Measurements from ENCODE around the gene RC3H1.
"Not testable (repeated sequence)": the region's sequence is repeated elsewhere in the genome, so short reads cannot be mapped to it uniquely, and the experiment has no call there.

The RC3H1 gene

GRCh38 chr1:174044418-174045222 lies 22.5 kb upstream of the RC3H1 start:
- no peaks in the 10 kb centered on the region for H3K27me3 Mint-ChIP-seq
- no peaks in the 10 kb centered on the region for H3K4me1 Mint-ChIP-seq
- ATAC-seq (replicated peaks; ENCODE audit: extremely low read depth, poor library complexity, severe bottlenecking) (no peak), DNase-seq (ENCODE audit: low spot score in 2 of 2) (no peak)
- H3K4me3 Mint-ChIP-seq, result no peak overlapping the region
- H3K36me3 Mint-ChIP-seq (ENCODE audit: insufficient read depth), result no peaks in the 10 kb centered on the region
- no peak overlapping the region for H3K27ac Mint-ChIP-seq (ENCODE audit: low read depth)
- no peaks in the 10 kb centered on the region for H3K9me3 Mint-ChIP-seq

- H3K27me3 Mint-ChIP-seq; H3K4me3 Mint-ChIP-seq; H3K36me3 Mint-ChIP-seq (ENCODE audit: insufficient read depth); H3K9me3 Mint-ChIP-seq; H3K27ac Mint-ChIP-seq (ENCODE audit: low read depth); H3K4me1 Mint-ChIP-seq; DNase-seq (ENCODE audit: low spot score in 2 of 2); ATAC-seq (replicated peaks; ENCODE audit: extremely low read depth, poor library complexity, severe bottlenecking): not testable (repeated sequence)
Measured at GRCh38 chr1:174042509-174042908, 20.4 kb upstream of the RC3H1 start.

GRCh38 chr1:174041369-174041768 lies 19.2 kb upstream of the RC3H1 start:
- no peaks in the 10 kb centered on the region for H3K27me3 Mint-ChIP-seq
- H3K9me3 Mint-ChIP-seq, result no peaks in the 10 kb centered on the region
- H3K27ac Mint-ChIP-seq (ENCODE audit: low read depth), result no peak overlapping the region
- H3K4me1 Mint-ChIP-seq, result no peaks in the 10 kb centered on the region
- no peaks in the 10 kb centered on the region for H3K36me3 Mint-ChIP-seq (ENCODE audit: insufficient read depth)
- ATAC-seq (replicated peaks; ENCODE audit: extremely low read depth, poor library complexity, severe bottlenecking) (no peak), DNase-seq (ENCODE audit: low spot score in 2 of 2) (no peak)
- no peak overlapping the region for H3K4me3 Mint-ChIP-seq

GRCh38 chr1:174040387-174040786 lies 18.2 kb upstream of the RC3H1 start:
- H3K36me3 Mint-ChIP-seq (ENCODE audit: insufficient read depth), result no peaks in the 10 kb centered on the region
- H3K9me3 Mint-ChIP-seq, result no peaks in the 10 kb centered on the region
- H3K27me3 Mint-ChIP-seq, result no peaks in the 10 kb centered on the region
- no peaks in the 10 kb centered on the region for H3K4me1 Mint-ChIP-seq
- no peak for DNase-seq (ENCODE audit: low spot score in 2 of 2)
- no peak overlapping the region for H3K4me3 Mint-ChIP-seq
- ATAC-seq (replicated peaks; ENCODE audit: extremely low read depth, poor library complexity, severe bottlenecking), result no peak
- H3K27ac Mint-ChIP-seq (ENCODE audit: low read depth), result no peak overlapping the region

GRCh38 chr1:174039027-174039426 lies 16.9 kb upstream of the RC3H1 start:
- DNase-seq (ENCODE audit: low spot score in 2 of 2) (no peak), ATAC-seq (replicated peaks; ENCODE audit: extremely low read depth, poor library complexity, severe bottlenecking) (no peak)
- Mint-ChIP-seq H3K27me3 (no peaks in the 10 kb centered on the region), H3K9me3 (no peaks in the 10 kb centered on the region), H3K36me3 (ENCODE audit: insufficient read depth) (no peaks in the 10 kb centered on the region), H3K27ac (ENCODE audit: low read depth) (no peak overlapping the region), H3K4me3 (no peak overlapping the region), H3K4me1 (no peaks in the 10 kb centered on the region)

- Mint-ChIP-seq H3K4me1 (no peaks in the 10 kb centered on the region), H3K4me3 (no peak overlapping the region), H3K36me3 (ENCODE audit: insufficient read depth) (no peaks in the 10 kb centered on the region), H3K27ac (ENCODE audit: low read depth) (no peak overlapping the region), H3K9me3 (no peaks in the 10 kb centered on the region), H3K27me3 (no peaks in the 10 kb centered on the region)
- no peak for ATAC-seq (replicated peaks; ENCODE audit: extremely low read depth, poor library complexity, severe bottlenecking)
- DNase-seq (ENCODE audit: low spot score in 2 of 2), result no peak
Measured at GRCh38 chr1:174036798-174037197, 14.6 kb upstream of the RC3H1 start.

GRCh38 chr1:174036204-174036603 lies 14.0 kb upstream of the RC3H1 start:
- ATAC-seq (replicated peaks; ENCODE audit: extremely low read depth, poor library complexity, severe bottlenecking) (no peak), DNase-seq (ENCODE audit: low spot score in 2 of 2) (no peak)
- H3K27me3 Mint-ChIP-seq, result no peaks in the 10 kb centered on the region
- H3K9me3 Mint-ChIP-seq, result no peaks in the 10 kb centered on the region
- no peak overlapping the region for H3K4me3 Mint-ChIP-seq
- H3K36me3 Mint-ChIP-seq (ENCODE audit: insufficient read depth), result no peaks in the 10 kb centered on the region
- no peaks in the 10 kb centered on the region for H3K4me1 Mint-ChIP-seq
- H3K27ac Mint-ChIP-seq (ENCODE audit: low read depth), result no peak overlapping the region

GRCh38 chr1:174032671-174033222 lies 10.6 kb upstream of the RC3H1 start:
- Mint-ChIP-seq H3K36me3 (ENCODE audit: insufficient read depth) (no peaks in the 10 kb centered on the region), H3K9me3 (no peaks in the 10 kb centered on the region)

GRCh38 chr1:174031099-174031498 lies 8.9 kb upstream of the RC3H1 start:
- H3K4me1 Mint-ChIP-seq, result peaks cover 6% of the 10 kb centered on the region
- no peaks in the 10 kb centered on the region for H3K9me3 Mint-ChIP-seq
- H3K27ac Mint-ChIP-seq (ENCODE audit: low read depth), result no peak overlapping the region
- no peak for DNase-seq (ENCODE audit: low spot score in 2 of 2)
- no peak overlapping the region for H3K4me3 Mint-ChIP-seq
- no peaks in the 10 kb centered on the region for H3K27me3 Mint-ChIP-seq
- ATAC-seq (replicated peaks; ENCODE audit: extremely low read depth, poor library complexity, severe bottlenecking), result no peak
- no peaks in the 10 kb centered on the region for H3K36me3 Mint-ChIP-seq (ENCODE audit: insufficient read depth)

More at GRCh38 chr1:174032671-174033222, 10.6 kb upstream of the RC3H1 start:
- DNase-seq (ENCODE audit: low spot score in 2 of 2) (no peak), ATAC-seq (replicated peaks; ENCODE audit: extremely low read depth, poor library complexity, severe bottlenecking) (no peak)
- Mint-ChIP-seq H3K27ac (ENCODE audit: low read depth) (no peak overlapping the region), H3K4me3 (no peak overlapping the region), H3K4me1 (peaks cover 6% of the 10 kb centered on the region), H3K27me3 (no peaks in the 10 kb centered on the region)

- no peak overlapping the region for H3K4me3 Mint-ChIP-seq
- H3K4me1 Mint-ChIP-seq, result peaks cover 7% of the 10 kb centered on the region
- no peaks in the 10 kb centered on the region for H3K9me3 Mint-ChIP-seq
- H3K27ac Mint-ChIP-seq (ENCODE audit: low read depth), result no peak overlapping the region
- DNase-seq (ENCODE audit: low spot score in 2 of 2), result no peak
- H3K36me3 Mint-ChIP-seq (ENCODE audit: insufficient read depth), result no peaks in the 10 kb centered on the region
- no peak for ATAC-seq (replicated peaks; ENCODE audit: extremely low read depth, poor library complexity, severe bottlenecking)
- H3K27me3 Mint-ChIP-seq, result no peaks in the 10 kb centered on the region
Measured at GRCh38 chr1:174028495-174028894, 6.3 kb upstream of the RC3H1 start.

GRCh38 chr1:174023440-174023839 lies 1.3 kb upstream of the RC3H1 start:
- Mint-ChIP-seq H3K27ac (ENCODE audit: low read depth) (peak overlapping the region; percentile 97), H3K4me3 (peak overlapping the region; percentile 95), H3K9me3 (no peaks in the 10 kb centered on the region), H3K36me3 (ENCODE audit: insufficient read depth) (peaks cover 10% of the 10 kb centered on the region), H3K4me1 (peaks cover 41% of the 10 kb centered on the region), H3K27me3 (no peaks in the 10 kb centered on the region)
- DNase-seq (ENCODE audit: low spot score in 2 of 2), result no peak
- ATAC-seq (replicated peaks; ENCODE audit: extremely low read depth, poor library complexity, severe bottlenecking), result no peak

GRCh38 chr1:174022976-174023277 lies 770 bp upstream of the RC3H1 start:
- Mint-ChIP-seq H3K4me3 (peak overlapping the region; percentile 95), H3K27ac (ENCODE audit: low read depth) (peak overlapping the region; percentile 97), H3K27me3 (no peaks in the 10 kb centered on the region), H3K9me3 (no peaks in the 10 kb centered on the region), H3K4me1 (peaks cover 43% of the 10 kb centered on the region), H3K36me3 (ENCODE audit: insufficient read depth) (peaks cover 10% of the 10 kb centered on the region)
- no peak for DNase-seq (ENCODE audit: low spot score in 2 of 2)
- no peak for ATAC-seq (replicated peaks; ENCODE audit: extremely low read depth, poor library complexity, severe bottlenecking)

GRCh38 chr1:174021591-174022079 lies 522 bp downstream of the RC3H1 start:
- peaks cover 53% of the 10 kb centered on the region for H3K4me1 Mint-ChIP-seq
- peak overlapping the region; percentile 97 for H3K27ac Mint-ChIP-seq (ENCODE audit: low read depth)
- ATAC-seq (replicated peaks; ENCODE audit: extremely low read depth, poor library complexity, severe bottlenecking) (peak; percentile 39), DNase-seq (ENCODE audit: low spot score in 2 of 2) (peak; percentile 21 to 22)
- peaks cover 10% of the 10 kb centered on the region for H3K36me3 Mint-ChIP-seq (ENCODE audit: insufficient read depth)
- peak overlapping the region; percentile 95 for H3K4me3 Mint-ChIP-seq
- H3K27me3 Mint-ChIP-seq, result no peaks in the 10 kb centered on the region
- H3K9me3 Mint-ChIP-seq, result no peaks in the 10 kb centered on the region
